Activated gamma-delta T cell (primary cell): ENCODE measurements around the gene NOS2.

Source experiments
- DNase-seq: peaks from one replicate; lab custom pipeline; 2025; lab: John Stamatoyannopoulos, UW

The NOS2 gene

GRCh38 chr17:27819145-27819544, 18.8 kb upstream of the NOS2 start:
- no peak for DNase-seq

- DNase-seq, result no peak
Measured at GRCh38 chr17:27818401-27819105, 18.2 kb upstream of the NOS2 start.

- DNase-seq, result no peak
Measured at GRCh38 chr17:27817731-27818130, 17.4 kb upstream of the NOS2 start.

- no peak for DNase-seq
Measured at GRCh38 chr17:27816946-27817345, 16.6 kb upstream of the NOS2 start.

GRCh38 chr17:27811961-27812360, 11.6 kb upstream of the NOS2 start:
- DNase-seq, result no peak

- DNase-seq, result no peak
Measured at GRCh38 chr17:27810902-27811557, 10.7 kb upstream of the NOS2 start.

GRCh38 chr17:27810211-27810901, 10.0 kb upstream of the NOS2 start:
- DNase-seq, result no peak

- no peak for DNase-seq
Measured at GRCh38 chr17:27809555-27809954, 9.2 kb upstream of the NOS2 start.

GRCh38 chr17:27808628-27809027, 8.3 kb upstream of the NOS2 start:
- DNase-seq, result no peak

GRCh38 chr17:27807567-27808470, 7.5 kb upstream of the NOS2 start:
- DNase-seq, result no peak

- no peak for DNase-seq
Measured at GRCh38 chr17:27805520-27806146, 5.3 kb upstream of the NOS2 start.

GRCh38 chr17:27804113-27804512, 3.8 kb upstream of the NOS2 start:
- DNase-seq, result no peak

GRCh38 chr17:27802962-27803680, 2.8 kb upstream of the NOS2 start:
- DNase-seq, result no peak

- DNase-seq, result no peak
Measured at GRCh38 chr17:27802033-27802432, 1.7 kb upstream of the NOS2 start.

- no peak for DNase-seq
Measured at GRCh38 chr17:27798376-27798775, 2.0 kb downstream of the NOS2 start.

- DNase-seq, result no peak
Measured at GRCh38 chr17:27797390-27798091, 2.8 kb downstream of the NOS2 start.

- DNase-seq, result no peak
Measured at GRCh38 chr17:27793906-27794569, 6.3 kb downstream of the NOS2 start.

GRCh38 chr17:27793168-27793905, 7.0 kb downstream of the NOS2 start:
- DNase-seq, result no peak

- no peak for DNase-seq
Measured at GRCh38 chr17:27792095-27792494, 8.2 kb downstream of the NOS2 start.
